WERI-Rb-1 (cell line): ENCODE data around the gene SLC6A2.

Experiments used
- DNase-seq: peaks from one replicate; pipeline ENCODE4 v3.0.0-alpha.2; 2020
- H3K27ac ChIP-seq: fragments of 250-450 bp; sonication (Bioruptor Pico); 2 replicates; pipeline ENCODE4 v1.5.1; 2020; ENCODE audit warnings: mild to moderate bottlenecking, moderate library complexity
- H3K27me3 ChIP-seq: fragments of 250-450 bp; sonication (Bioruptor Pico); 2 replicates; pipeline ENCODE4 v1.5.1; 2021; ENCODE audit warnings: mild to moderate bottlenecking, low read depth, moderate library complexity; ENCODE audit not compliant: insufficient read depth, severe bottlenecking
- H3K36me3 ChIP-seq: fragments of 250-450 bp; sonication (Bioruptor Pico); 2 replicates; pipeline ENCODE4 v1.5.1; 2020; ENCODE audit warnings: mild to moderate bottlenecking, moderate library complexity
- H3K4me3 ChIP-seq: 2 replicates; pipeline ENCODE4 v1.5.1; 2011; ENCODE audit warnings: low read depth, mild to moderate bottlenecking, control low read depth, low read length
- H3K9me3 ChIP-seq: fragments of 250-450 bp; sonication (Bioruptor Pico); 2 replicates; pipeline ENCODE4 v1.5.1; 2021; ENCODE audit warnings: mild to moderate bottlenecking, moderate library complexity; ENCODE audit not compliant: severe bottlenecking
- CTCF ChIP-seq: IDR thresholded peaks from 2 replicates; pipeline ENCODE4 v1.5.1; 2011; ENCODE audit warnings: low read depth, mild to moderate bottlenecking, control low read depth, inconsistent platforms, low read length

Gene SLC6A2

DNA sequence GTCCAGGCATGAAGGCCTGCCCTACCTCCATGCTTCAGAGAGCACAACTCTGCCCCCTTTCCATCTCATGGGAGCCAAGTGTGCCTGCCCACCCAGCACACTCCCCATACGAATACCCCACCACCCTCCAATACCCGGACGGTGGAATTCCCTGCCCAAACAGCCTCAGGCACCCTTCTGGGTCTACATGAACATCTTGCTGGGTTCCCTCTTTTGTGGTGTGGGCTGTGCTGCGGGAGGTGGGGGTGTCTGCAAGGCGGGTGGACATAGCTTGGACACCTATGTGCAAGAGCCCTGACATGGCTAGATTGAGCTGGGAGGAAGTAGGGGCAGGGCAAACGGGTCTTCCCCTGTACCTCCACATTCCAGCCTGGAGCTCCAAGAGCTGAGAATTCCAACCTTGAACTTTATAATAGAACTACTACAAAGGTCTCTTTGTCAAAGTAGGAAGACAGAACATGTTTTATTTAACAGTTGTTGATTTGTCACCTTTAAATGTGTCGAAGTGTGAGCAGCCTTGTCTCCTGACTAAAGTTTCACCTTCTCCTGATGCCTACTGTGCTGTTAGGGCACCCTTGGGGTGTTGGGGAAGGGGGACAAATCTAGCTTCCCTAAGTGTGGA is 9.1 kb downstream of the SLC6A2 start:
- Histone ChIP-seq H3K27ac (no peak overlapping the region), H3K36me3 (no peaks in the 10 kb centered on the region), H3K4me3 (no peak overlapping the region), H3K9me3 (peaks cover 3% of the 10 kb centered on the region), H3K27me3 (no peaks in the 10 kb centered on the region)
- TF ChIP-seq CTCF, result no peak
- DNase-seq, result no peak

GRCh38 chr16:55665511-55665910 is 9.7 kb downstream of the SLC6A2 start:
- no peak for DNase-seq
- no peak for TF ChIP-seq CTCF
- Histone ChIP-seq H3K9me3 (peaks cover 3% of the 10 kb centered on the region), H3K27ac (no peak overlapping the region), H3K4me3 (no peak overlapping the region), H3K36me3 (no peaks in the 10 kb centered on the region), H3K27me3 (no peaks in the 10 kb centered on the region)

DNA sequence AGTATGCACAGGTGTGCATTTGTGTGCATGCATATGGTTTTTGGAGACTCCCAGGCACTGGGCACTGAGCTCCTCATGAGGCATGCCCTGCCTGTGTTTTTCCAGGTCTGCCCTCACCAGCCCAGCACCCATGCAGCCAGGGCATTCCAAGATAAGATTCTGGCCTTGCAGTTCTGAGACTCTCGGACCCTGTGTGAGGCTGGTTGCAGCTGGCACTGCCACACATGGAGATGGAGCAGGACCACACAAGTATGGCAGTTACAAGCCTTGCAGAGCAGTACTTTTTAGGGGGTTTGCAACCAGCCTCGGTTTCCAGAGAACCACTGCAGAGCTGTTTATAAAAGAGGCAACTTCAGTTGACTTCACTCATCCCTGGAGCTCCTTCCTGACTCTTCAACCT is 10.2 kb downstream of the SLC6A2 start:
- no peak overlapping the region for H3K27ac ChIP-seq
- DNase-seq, result no peak
- no peaks in the 10 kb centered on the region for H3K27me3 ChIP-seq
- TF ChIP-seq CTCF, result no peak
- peaks cover 3% of the 10 kb centered on the region for H3K9me3 ChIP-seq
- no peak overlapping the region for H3K4me3 ChIP-seq
- no peaks in the 10 kb centered on the region for H3K36me3 ChIP-seq

- no peaks in the 10 kb centered on the region for H3K27me3 ChIP-seq
- H3K27ac ChIP-seq, result no peak overlapping the region
- no peak overlapping the region for H3K4me3 ChIP-seq
- no peak for TF ChIP-seq CTCF
- no peak for DNase-seq
- H3K36me3 ChIP-seq, result no peaks in the 10 kb centered on the region
- H3K9me3 ChIP-seq, result peaks cover 3% of the 10 kb centered on the region
Observed at GRCh38 chr16:55667753-55668152, 12.0 kb downstream of the SLC6A2 start.

DNA sequence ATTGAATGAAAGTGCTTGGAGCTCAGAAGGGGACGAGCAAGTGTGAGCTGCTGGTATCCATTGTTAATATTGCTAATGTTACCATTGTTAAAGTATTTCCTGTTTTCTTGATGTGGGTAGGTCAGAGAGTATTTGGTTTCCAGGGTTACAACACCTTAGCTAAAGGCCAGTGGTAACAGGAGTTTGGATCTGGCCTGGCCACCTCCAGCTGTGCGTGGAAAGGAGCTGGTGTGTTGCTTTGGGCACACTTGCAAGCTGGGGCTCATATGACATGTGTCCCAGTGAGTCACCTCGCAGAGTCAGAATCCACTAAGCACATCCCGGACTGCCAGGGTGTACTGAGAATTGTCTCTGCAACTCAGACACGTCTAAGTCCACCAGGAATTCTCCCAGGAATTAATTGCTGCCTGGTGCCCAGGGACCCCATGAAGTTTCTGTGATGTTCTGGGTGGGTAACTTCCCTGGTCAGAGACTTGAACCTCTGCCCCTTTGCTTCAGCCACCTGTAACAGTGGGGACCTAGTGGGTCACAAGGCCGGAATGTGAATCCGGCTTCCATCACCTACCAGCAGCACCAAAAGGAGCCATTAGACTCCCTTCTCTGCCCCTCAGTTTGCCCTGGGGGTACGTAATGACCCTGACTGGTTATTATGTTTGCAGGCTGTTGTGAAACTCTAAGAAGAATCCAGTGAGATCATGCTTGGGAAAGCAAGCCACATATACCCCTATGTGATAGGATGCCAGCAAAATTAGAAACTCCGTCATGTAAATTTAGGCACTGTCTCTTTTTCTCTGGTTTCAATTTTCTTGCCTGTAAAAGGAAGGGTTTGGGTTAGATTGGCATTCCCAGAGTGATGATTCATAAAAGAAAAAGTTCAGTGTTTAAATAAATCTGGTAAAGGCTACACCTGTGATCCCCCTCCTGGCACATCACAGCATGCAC is 12.8 kb downstream of the SLC6A2 start:
- Histone ChIP-seq H3K36me3 (no peaks in the 10 kb centered on the region), H3K27ac (no peak overlapping the region), H3K9me3 (no peaks in the 10 kb centered on the region), H3K27me3 (no peaks in the 10 kb centered on the region), H3K4me3 (no peak overlapping the region)
- no peak for DNase-seq
- no peak for TF ChIP-seq CTCF
